HEK293 (cell line): Measurements from ENCODE around the gene GTPBP3.

Experiments used
- BCL11B ChIP-seq: fragments of 450-650 bp; formaldehyde crosslinking; IDR thresholded peaks from 2 replicates; pipeline ENCODE4 v1.5.1; 2016; ENCODE audit warnings: low read depth, missing biosample characterization, missing genetic modification characterization
- HOXD13 ChIP-seq: sonication (generic); formaldehyde crosslinking; IDR thresholded peaks from 2 replicates; pipeline ENCODE4 v1.8.0; 2022; ENCODE audit warnings: missing genetic modification reagents, borderline replicate concordance
- ZBTB7A ChIP-seq: fragments of 450-650 bp; formaldehyde crosslinking; IDR thresholded peaks from 2 replicates; pipeline ENCODE4 v1.5.1; 2016; ENCODE audit warnings: low read depth, missing biosample characterization, missing genetic modification characterization
- ZNF184 ChIP-seq: fragments of 450-650 bp; IDR thresholded peaks from 2 replicates; pipeline ENCODE4 v1.5.1; 2018; ENCODE audit warnings: missing biosample characterization, mild to moderate bottlenecking, missing genetic modification characterization
- ZNF280D ChIP-seq: fragments of 450-650 bp; formaldehyde crosslinking; IDR thresholded peaks from 2 replicates; pipeline ENCODE4 v1.5.1; 2016; ENCODE audit warnings: missing biosample characterization, missing genetic modification characterization
- TF ChIP-seq, protein P1 (sequence below): fragments of 450-650 bp; formaldehyde crosslinking; IDR thresholded peaks from 2 replicates; pipeline ENCODE4 v1.5.1; 2016; ENCODE audit warnings: missing biosample characterization, missing genetic modification characterization
- TF ChIP-seq, protein P2 (sequence below): fragments of 450-650 bp; formaldehyde crosslinking; IDR thresholded peaks from 2 replicates; pipeline ENCODE4 v1.5.1; 2016; ENCODE audit warnings: missing biosample characterization, missing genetic modification characterization, borderline replicate concordance
- TF ChIP-seq, protein P3 (sequence below): fragments of 450-650 bp; formaldehyde crosslinking; IDR thresholded peaks from 2 replicates; pipeline ENCODE4 v1.5.1; 2016; ENCODE audit warnings: missing biosample characterization, missing genetic modification characterization

DNA sequence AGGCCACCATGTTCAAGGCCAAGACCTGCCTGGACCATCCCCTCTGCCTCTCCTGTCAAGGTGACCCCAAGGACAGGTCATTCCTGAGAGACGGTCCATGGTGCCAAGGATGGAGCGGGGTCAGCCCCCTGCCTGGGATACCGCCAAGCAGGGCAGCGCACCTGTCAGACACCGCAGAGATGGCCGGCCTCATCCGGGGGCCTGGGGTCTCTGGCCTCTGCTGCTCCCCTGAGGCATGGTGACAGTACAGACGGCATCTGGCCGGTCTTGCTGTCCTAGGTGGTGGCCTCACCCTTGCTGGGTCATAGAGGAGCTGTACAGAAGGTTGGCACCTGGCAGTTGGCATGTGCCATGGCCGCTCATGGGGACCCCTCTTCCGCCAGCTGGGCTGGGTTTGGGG lies 16.9 kb upstream of the GTPBP3 start:
- no peak for TF ChIP-seq ZBTB7A (tag by site-specific recombination)
- TF ChIP-seq, protein P1, sequence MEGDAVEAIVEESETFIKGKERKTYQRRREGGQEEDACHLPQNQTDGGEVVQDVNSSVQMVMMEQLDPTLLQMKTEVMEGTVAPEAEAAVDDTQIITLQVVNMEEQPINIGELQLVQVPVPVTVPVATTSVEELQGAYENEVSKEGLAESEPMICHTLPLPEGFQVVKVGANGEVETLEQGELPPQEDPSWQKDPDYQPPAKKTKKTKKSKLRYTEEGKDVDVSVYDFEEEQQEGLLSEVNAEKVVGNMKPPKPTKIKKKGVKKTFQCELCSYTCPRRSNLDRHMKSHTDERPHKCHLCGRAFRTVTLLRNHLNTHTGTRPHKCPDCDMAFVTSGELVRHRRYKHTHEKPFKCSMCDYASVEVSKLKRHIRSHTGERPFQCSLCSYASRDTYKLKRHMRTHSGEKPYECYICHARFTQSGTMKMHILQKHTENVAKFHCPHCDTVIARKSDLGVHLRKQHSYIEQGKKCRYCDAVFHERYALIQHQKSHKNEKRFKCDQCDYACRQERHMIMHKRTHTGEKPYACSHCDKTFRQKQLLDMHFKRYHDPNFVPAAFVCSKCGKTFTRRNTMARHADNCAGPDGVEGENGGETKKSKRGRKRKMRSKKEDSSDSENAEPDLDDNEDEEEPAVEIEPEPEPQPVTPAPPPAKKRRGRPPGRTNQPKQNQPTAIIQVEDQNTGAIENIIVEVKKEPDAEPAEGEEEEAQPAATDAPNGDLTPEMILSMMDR (tag by site-specific recombination), result no peak
- no peak for TF ChIP-seq ZNF184 (tag by site-specific recombination)
- TF ChIP-seq BCL11B (tag by site-specific recombination), result no peak
- no peak for TF ChIP-seq ZNF280D
- no peak for TF ChIP-seq HOXD13 (CRISPR knock-in tag)
- TF ChIP-seq, protein P2, sequence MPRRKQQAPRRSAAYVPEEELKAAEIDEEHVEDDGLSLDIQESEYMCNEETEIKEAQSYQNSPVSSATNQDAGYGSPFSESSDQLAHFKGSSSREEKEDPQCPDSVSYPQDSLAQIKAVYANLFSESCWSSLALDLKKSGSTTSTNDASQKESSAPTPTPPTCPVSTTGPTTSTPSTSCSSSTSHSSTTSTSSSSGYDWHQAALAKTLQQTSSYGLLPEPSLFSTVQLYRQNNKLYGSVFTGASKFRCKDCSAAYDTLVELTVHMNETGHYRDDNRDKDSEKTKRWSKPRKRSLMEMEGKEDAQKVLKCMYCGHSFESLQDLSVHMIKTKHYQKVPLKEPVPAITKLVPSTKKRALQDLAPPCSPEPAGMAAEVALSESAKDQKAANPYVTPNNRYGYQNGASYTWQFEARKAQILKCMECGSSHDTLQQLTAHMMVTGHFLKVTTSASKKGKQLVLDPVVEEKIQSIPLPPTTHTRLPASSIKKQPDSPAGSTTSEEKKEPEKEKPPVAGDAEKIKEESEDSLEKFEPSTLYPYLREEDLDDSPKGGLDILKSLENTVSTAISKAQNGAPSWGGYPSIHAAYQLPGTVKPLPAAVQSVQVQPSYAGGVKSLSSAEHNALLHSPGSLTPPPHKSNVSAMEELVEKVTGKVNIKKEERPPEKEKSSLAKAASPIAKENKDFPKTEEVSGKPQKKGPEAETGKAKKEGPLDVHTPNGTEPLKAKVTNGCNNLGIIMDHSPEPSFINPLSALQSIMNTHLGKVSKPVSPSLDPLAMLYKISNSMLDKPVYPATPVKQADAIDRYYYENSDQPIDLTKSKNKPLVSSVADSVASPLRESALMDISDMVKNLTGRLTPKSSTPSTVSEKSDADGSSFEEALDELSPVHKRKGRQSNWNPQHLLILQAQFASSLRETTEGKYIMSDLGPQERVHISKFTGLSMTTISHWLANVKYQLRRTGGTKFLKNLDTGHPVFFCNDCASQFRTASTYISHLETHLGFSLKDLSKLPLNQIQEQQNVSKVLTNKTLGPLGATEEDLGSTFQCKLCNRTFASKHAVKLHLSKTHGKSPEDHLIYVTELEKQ (tag by site-specific recombination), result no peak
- TF ChIP-seq, protein P3, sequence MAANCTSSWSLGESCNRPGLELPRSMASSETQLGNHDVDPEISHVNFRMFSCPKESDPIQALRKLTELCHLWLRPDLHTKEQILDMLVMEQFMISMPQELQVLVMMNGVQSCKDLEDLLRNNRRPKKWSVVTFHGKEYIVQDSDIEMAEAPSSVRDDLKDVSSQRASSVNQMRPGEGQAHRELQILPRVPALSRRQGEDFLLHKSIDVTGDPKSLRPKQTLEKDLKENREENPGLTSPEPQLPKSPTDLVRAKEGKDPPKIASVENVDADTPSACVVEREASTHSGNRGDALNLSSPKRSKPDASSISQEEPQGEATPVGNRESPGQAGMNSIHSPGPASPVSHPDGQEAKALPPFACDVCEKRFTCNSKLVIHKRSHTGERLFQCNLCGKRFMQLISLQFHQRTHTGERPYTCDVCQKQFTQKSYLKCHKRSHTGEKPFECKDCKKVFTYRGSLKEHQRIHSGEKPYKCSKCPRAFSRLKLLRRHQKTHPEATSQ (tag by site-specific recombination), result no peak
